Esophagus muscularis mucosa (tissue), 4 donors: ENCODE data around the gene NKAIN2.

Experiments used
- CTCF ChIP-seq, 3 experiments: fragments of 200-600 bp in 2 of 3; fragments of 450-650 bp in 1 of 3; sonication (generic) in 2 of 3; IDR thresholded peaks; one replicate each; pipeline ENCODE4 v1.5.1; 2017 to 2019; ENCODE audit warnings: antibody characterized with exemption in 3 of 3, mild to moderate bottlenecking in 2 of 3, moderate library complexity in 1 of 3
- EP300 ChIP-seq: sonication (generic); formaldehyde crosslinking; IDR thresholded peaks from one replicate; pipeline ENCODE4 v1.6.1; 2017; ENCODE audit warnings: antibody characterized with exemption
- POLR2A ChIP-seq: fragments of 450-650 bp; IDR thresholded peaks from one replicate; pipeline ENCODE4 v1.6.1; 2017; ENCODE audit warnings: antibody characterized with exemption, moderate library complexity, mild to moderate bottlenecking, low read depth
- POLR2AphosphoS5 ChIP-seq, 2 donors: sonication (generic); formaldehyde crosslinking; IDR thresholded peaks; one replicate each; pipeline ENCODE4 v1.6.1; 2017; ENCODE audit warnings: antibody characterized with exemption in 2 of 2

DNA sequence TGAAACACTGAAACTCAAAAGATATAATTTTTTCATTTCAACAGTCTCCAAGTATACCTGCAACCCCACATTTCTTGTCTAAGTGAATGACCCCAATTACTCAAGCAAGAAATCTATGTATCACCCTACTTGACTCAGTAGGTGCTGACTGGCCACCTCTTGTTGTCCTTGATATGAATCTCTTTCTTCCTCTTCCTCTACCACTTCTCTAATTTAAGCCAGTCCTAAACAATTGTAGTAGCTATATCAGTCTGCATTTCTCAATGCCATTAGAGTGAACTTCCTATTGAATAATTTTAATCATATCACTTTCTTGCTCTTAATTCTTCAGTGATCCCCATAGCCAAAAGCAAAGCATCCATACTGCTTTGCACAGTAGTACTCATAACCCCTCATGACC, 93.2 kb downstream of the NKAIN2 start:
- TF ChIP-seq CTCF (IDR thresholded peaks at IDR 0.05) = no peak
- no peak for TF ChIP-seq EP300
- no peak for TF ChIP-seq POLR2A
- no peak for TF ChIP-seq POLR2AphosphoS5 (IDR thresholded peaks at IDR 0.05)
